Vagina (tissue), 2 donors: ENCODE measurements around the gene ZNF432. TPM values are rescaled to one million over a fixed set of nuclear protein-coding genes. Genes with fewer than 3 reads are reported as not detected.

Experiments
- DNase-seq, 2 donors: peaks; one replicate each; pipeline ENCODE4 v3.0.0-alpha.2; 2017; ENCODE audit errors: extremely low spot score in 2 of 2
- H3K27ac ChIP-seq: fragments of 200-600 bp; sonication (generic); one replicate; pipeline ENCODE4 v1.5.1; 2019
- H3K27me3 ChIP-seq: fragments of 200-600 bp; sonication (generic); one replicate; pipeline ENCODE4 v1.5.1; 2019
- H3K36me3 ChIP-seq, 2 donors: fragments of 200-600 bp; sonication (generic); one replicate each; pipeline ENCODE4 v1.5.1; 2017 to 2019
- H3K4me1 ChIP-seq: fragments of 200-600 bp; sonication (generic); one replicate; pipeline ENCODE4 v1.5.1; 2019
- H3K4me3 ChIP-seq, 2 donors: fragments of 200-600 bp; sonication (generic); 1 replicate in 1 of 2; 2 replicates in 1 of 2; pipeline ENCODE4 v1.5.1; 2016 to 2019
- H3K9me3 ChIP-seq: fragments of 200-600 bp; sonication (generic); one replicate; pipeline ENCODE4 v1.5.1; 2019
- POLR2A ChIP-seq, 2 donors: fragments of 450-650 bp; IDR thresholded peaks; one replicate each; pipeline ENCODE4 v1.6.1; 2017; ENCODE audit warnings: antibody characterized with exemption in 2 of 2, mild to moderate bottlenecking in 2 of 2, moderate library complexity in 2 of 2
- POLR2AphosphoS5 ChIP-seq, 2 donors: sonication (generic); formaldehyde crosslinking; IDR thresholded peaks; one replicate each; pipeline ENCODE4 v1.9.0; 2017; ENCODE audit warnings: antibody characterized with exemption in 2 of 2, mild to moderate bottlenecking in 2 of 2, low read depth in 1 of 2; ENCODE audit not compliant: insufficient read depth in 1 of 2
- intact Hi-C: fragments of 100-400 bp; cut with DNase I; formaldehyde crosslinking; loops from one replicate; pipeline ENCODE4 v1.15.1; 2023
- total RNA-seq: library from RNA; depleted of rRNA; stranded (reverse); fragments of >200 nt; gene quantifications from one replicate; pipeline ENCODE4 v1.2.3, GENCODE V29; 2016
- TF ChIP-seq, protein P1 (sequence below), 3 experiments: fragments of 450-650 bp in 2 of 3; fragments of 200-600 bp in 1 of 3; sonication (generic) in 1 of 3; IDR thresholded peaks; one replicate each; pipeline ENCODE4 v1.5.1; 2017 to 2019; ENCODE audit warnings: antibody characterized with exemption in 3 of 3, mild to moderate bottlenecking in 2 of 3, moderate library complexity in 2 of 3

Gene ZNF432
- total RNA-seq, 1 donor from 2014 or later = 14.0 TPM

DNA sequence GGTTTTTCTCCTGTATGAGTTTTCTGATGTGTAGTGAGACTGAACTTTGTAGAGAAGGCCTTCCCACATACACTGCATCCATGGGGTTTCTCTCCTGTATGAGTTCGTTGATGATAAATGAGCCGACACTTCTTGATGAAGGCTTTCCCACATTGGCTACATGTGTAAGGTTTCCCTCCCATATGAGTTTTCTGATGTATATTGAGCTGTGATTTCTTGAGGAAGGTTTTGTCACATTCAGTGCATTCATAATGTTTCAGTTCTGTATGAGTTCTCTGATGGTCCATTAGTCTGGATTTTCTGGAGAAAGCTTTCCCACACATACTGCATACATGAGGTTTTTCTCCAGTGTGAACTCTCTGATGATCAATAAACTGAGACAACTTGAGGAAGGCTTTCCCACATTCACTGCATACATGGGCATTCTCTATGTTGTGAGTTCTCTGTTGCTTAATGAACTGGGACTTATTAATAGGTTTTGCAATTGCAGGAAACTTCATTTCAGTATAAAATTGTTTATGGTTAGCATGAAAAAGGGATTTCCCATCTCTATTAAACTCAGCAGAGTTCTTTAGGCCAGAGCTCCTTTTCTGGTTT is 54.5 kb downstream of the ZNF432 start:
- no peak overlapping the region for H3K27ac ChIP-seq
- no peak for DNase-seq
- no peaks in the 10 kb centered on the region for H3K27me3 ChIP-seq
- H3K36me3 ChIP-seq = peaks cover 12 to 64% of the 10 kb centered on the region in 2 donors
- TF ChIP-seq POLR2A (IDR thresholded peaks at IDR 0.05) (no peak), POLR2AphosphoS5 (IDR thresholded peaks at IDR 0.05; ENCODE audit: insufficient read depth in 1 of 2, low read depth in 1 of 2) (no peak)
- TF ChIP-seq, protein P1, sequence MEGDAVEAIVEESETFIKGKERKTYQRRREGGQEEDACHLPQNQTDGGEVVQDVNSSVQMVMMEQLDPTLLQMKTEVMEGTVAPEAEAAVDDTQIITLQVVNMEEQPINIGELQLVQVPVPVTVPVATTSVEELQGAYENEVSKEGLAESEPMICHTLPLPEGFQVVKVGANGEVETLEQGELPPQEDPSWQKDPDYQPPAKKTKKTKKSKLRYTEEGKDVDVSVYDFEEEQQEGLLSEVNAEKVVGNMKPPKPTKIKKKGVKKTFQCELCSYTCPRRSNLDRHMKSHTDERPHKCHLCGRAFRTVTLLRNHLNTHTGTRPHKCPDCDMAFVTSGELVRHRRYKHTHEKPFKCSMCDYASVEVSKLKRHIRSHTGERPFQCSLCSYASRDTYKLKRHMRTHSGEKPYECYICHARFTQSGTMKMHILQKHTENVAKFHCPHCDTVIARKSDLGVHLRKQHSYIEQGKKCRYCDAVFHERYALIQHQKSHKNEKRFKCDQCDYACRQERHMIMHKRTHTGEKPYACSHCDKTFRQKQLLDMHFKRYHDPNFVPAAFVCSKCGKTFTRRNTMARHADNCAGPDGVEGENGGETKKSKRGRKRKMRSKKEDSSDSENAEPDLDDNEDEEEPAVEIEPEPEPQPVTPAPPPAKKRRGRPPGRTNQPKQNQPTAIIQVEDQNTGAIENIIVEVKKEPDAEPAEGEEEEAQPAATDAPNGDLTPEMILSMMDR (IDR thresholded peaks at IDR 0.05) = no peak
- peaks cover 71% of the 10 kb centered on the region for H3K9me3 ChIP-seq
- intact Hi-C loops = no loop called here
- no peaks in the 10 kb centered on the region for H3K4me1 ChIP-seq
- no peak overlapping the region for H3K4me3 ChIP-seq

DNA sequence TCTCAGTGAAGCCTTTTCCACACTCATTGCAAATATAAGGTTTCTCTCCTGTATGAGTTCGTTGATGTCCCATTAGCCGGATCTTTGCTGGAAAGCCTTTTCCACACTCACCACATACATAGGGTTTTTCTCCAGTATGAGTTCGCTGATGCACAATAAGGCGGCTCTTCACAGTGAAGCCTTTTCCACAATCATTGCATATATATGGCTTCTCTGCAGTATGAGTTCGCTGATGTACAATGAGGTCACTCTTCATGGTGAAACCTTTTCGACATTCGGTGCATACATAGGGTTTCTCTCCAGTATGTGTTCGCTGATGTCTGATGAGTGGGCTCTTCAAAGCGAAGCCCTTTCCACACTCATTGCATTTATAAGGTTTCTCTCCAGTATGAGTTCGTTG is 55.2 kb downstream of the ZNF432 start:
- H3K9me3 ChIP-seq = peaks cover 70% of the 10 kb centered on the region
- H3K4me3 ChIP-seq = peak overlapping the region in 1 of 2 donors; percentile 9
- peaks cover 12 to 57% of the 10 kb centered on the region in 2 donors for H3K36me3 ChIP-seq
- no peak overlapping the region for H3K27ac ChIP-seq
- no peak for DNase-seq
- no peaks in the 10 kb centered on the region for H3K27me3 ChIP-seq
- intact Hi-C loops = no loop called here
- no peak for TF ChIP-seq POLR2AphosphoS5 (IDR thresholded peaks at IDR 0.05; ENCODE audit: insufficient read depth in 1 of 2, low read depth in 1 of 2)
- TF ChIP-seq, protein P1 (IDR thresholded peaks at IDR 0.05) = no peak
- no peak for TF ChIP-seq POLR2A (IDR thresholded peaks at IDR 0.05)
- H3K4me1 ChIP-seq = no peaks in the 10 kb centered on the region

DNA sequence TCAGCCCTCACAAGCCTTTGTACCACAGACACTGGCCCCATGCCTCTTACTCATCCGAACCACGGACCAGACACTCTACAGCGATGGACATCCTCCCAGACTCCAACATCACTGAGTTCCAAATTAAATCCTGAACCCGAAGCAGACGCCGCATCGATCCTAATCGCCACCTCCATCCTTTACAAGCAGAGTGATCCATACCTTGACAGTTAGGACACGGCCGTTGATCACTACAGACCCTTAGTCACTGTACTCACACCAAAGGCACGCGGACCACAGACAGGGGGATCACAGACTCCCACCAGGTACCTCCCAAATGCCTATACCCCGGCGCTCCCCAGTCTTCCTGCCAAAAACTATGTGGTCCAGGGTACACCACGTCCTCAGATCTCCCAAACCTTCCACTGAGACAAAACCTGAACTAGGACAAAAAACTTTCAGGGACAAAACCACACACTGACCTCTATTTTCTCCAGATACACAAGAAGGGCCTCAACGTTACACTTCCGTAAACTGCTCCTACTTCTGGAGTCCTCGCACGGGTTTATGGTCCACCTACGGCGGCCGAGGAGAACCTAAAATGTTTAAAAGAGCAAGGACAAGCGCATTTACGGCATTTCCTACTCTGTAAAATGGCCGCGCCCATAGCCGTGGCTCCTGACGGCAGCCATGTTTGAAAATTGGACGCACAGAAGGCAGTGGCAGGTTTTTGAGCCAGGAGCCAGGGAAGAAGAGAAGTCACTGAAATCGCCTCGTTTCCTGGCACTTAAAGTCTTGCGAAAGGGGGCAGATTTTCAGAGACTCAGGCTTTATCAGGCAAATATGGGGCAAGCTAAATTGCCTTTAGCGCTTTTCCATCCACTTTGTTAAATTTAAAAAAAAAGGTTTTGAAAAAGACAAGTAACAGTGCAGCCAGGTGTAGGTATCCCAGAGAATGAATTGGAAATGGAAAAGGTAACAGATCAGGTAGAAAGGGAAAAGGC is 62.0 kb downstream of the ZNF432 start, which contains the start of gene ZNF350:
Gene ZNF350 (minus strand): TSS at position 532 of the 983 bp plus-strand sequence. CDS start 12,480 bp downstream, outside the sequence.
- Histone ChIP-seq H3K27me3 (no peaks in the 10 kb centered on the region), H3K4me1 (peaks cover 12% of the 10 kb centered on the region), H3K36me3 (peaks cover 0 to 12% of the 10 kb centered on the region in 2 donors), H3K27ac (peak within 1 kb of the TSS; percentile 80), H3K4me3 (peak within 1 kb of the TSS; percentile 85 to 88), H3K9me3 (peaks cover 27% of the 10 kb centered on the region)
- TF ChIP-seq, protein P1 (IDR thresholded peaks at IDR 0.05) = no peak
- TF ChIP-seq POLR2AphosphoS5 (IDR thresholded peaks at IDR 0.05; ENCODE audit: insufficient read depth in 1 of 2, low read depth in 1 of 2) = peak in 1 of 2 donors; percentile 100
- peak in 1 of 2 donors; percentile 89 for DNase-seq
- intact Hi-C loops = no loop called here

DNA sequence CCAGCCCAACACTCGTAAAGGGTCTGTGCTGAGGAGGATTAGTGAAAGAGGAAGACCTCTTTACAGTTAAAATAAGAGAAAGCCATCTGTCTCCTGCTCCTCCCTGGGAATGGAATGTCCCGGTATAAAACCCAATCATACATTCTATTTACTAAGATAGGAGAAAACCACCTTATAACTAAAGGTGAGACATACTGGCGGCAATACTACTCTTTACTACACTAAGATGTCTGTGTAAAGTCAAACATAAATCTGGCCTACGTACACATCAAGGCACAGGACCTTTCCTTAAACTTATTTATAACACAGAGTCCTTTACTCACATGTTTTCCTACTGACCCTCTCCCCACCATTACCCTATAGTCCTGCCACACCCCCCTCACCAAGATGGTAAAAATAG is 65.3 kb downstream of the ZNF432 start:
- no peak for DNase-seq
- Histone ChIP-seq H3K9me3 (peaks cover 32% of the 10 kb centered on the region), H3K36me3 (peaks cover 0 to 38% of the 10 kb centered on the region in 2 donors), H3K4me3 (no peak overlapping the region), H3K27ac (no peak overlapping the region), H3K27me3 (no peaks in the 10 kb centered on the region), H3K4me1 (peaks cover 12% of the 10 kb centered on the region)
- intact Hi-C loops = no loop called here
- no peak for TF ChIP-seq POLR2A (IDR thresholded peaks at IDR 0.05)
- TF ChIP-seq, protein P1 (IDR thresholded peaks at IDR 0.05) = no peak
- TF ChIP-seq POLR2AphosphoS5 (IDR thresholded peaks at IDR 0.05; ENCODE audit: insufficient read depth in 1 of 2, low read depth in 1 of 2) = no peak

Other genes starting within 250 kb of the ZNF432 start
- 14.2 TPM for gene ZNF577, start 160.9 kb downstream of the ZNF432 start, total RNA-seq
- gene ZNF649, start 143.8 kb downstream of the ZNF432 start, total RNA-seq = 13.5 TPM
- 4.2 TPM for gene ZNF613, start 121.4 kb downstream of the ZNF432 start, total RNA-seq
- 8.6 TPM for gene ZNF350, start 62.0 kb downstream of the ZNF432 start, total RNA-seq
- 6.4 TPM for gene ZNF615, start 40.6 kb downstream of the ZNF432 start, total RNA-seq
- 5.9 TPM for gene ZNF614, start 20.5 kb downstream of the ZNF432 start, total RNA-seq
- gene ZNF841, start 46.9 kb upstream of the ZNF432 start, total RNA-seq = 24.1 TPM
- 2.7 TPM for gene ZNF616, start 91.1 kb upstream of the ZNF432 start, total RNA-seq
- 3.9 TPM for gene ZNF836, start 122.8 kb upstream of the ZNF432 start, total RNA-seq
- 163 TPM for gene PPP2R1A, start 141.2 kb upstream of the ZNF432 start, total RNA-seq
- 5.6 TPM for gene ZNF766, start 220.7 kb upstream of the ZNF432 start, total RNA-seq
- gene ZNF480, start 248.3 kb upstream of the ZNF432 start, total RNA-seq = 9.1 TPM